K562 (cell line): Measurements from ENCODE around the gene ITK. TPM values are rescaled to one million over a fixed set of nuclear protein-coding genes. Genes with fewer than 3 reads are reported as not detected.

Experiments
- ARID4B ChIP-seq: sonication (generic); formaldehyde crosslinking; IDR thresholded peaks from 2 replicates; pipeline ENCODE4 v1.8.0; 2022; ENCODE audit warnings: mild to moderate bottlenecking, missing genetic modification reagents
- CREB1 ChIP-seq, 2 experiments: sonication (generic) in 1 of 2; formaldehyde crosslinking in 1 of 2; IDR thresholded peaks; 2 replicates each; pipeline versions ENCODE4 v1.6.1 to v1.8.0; 2012 to 2022; ENCODE audit warnings: inconsistent platforms in 1 of 2, mild to moderate bottlenecking in 1 of 2, missing genetic modification reagents in 1 of 2, moderate library complexity in 1 of 2
- E2F6 ChIP-seq, 2 experiments: IDR thresholded peaks; 2 replicates each; pipeline ENCODE4 v1.6.1; 2011; ENCODE audit warnings: borderline replicate concordance in 1 of 2, control low read depth in 1 of 2, low read depth in 1 of 2, low read length in 1 of 2, mild to moderate bottlenecking in 1 of 2, mixed read lengths in 1 of 2, moderate library complexity in 1 of 2; ENCODE audit not compliant: insufficient read depth in 1 of 2, insufficient read length in 1 of 2, poor library complexity in 1 of 2, severe bottlenecking in 1 of 2; ENCODE audit errors: extremely low read depth in 1 of 2
- ETS2 ChIP-seq: IDR thresholded peaks from 2 replicates; pipeline ENCODE4 v1.6.1; 2016; ENCODE audit warnings: borderline replicate concordance, missing genetic modification characterization, mild to moderate bottlenecking, moderate library complexity, missing compliant biosample characterization; ENCODE audit not compliant: poor library complexity, severe bottlenecking
- FOXM1 ChIP-seq, 2 experiments: fragments of 450-650 bp in 1 of 2; sonication (generic) in 1 of 2; formaldehyde crosslinking in 1 of 2; IDR thresholded peaks; 2 replicates each; pipeline versions ENCODE4 v1.6.1 to v1.9.0; 2017 to 2022; ENCODE audit warnings: low read depth in 2 of 2, mild to moderate bottlenecking in 2 of 2, missing genetic modification reagents in 1 of 2, moderate library complexity in 1 of 2
- KLF1 ChIP-seq: fragments of 450-650 bp; IDR thresholded peaks from 2 replicates; pipeline ENCODE4 v1.6.1; 2016; ENCODE audit warnings: missing genetic modification characterization, missing compliant biosample characterization
- KLF16 ChIP-seq: IDR thresholded peaks from 2 replicates; pipeline ENCODE4 v1.6.1; 2016; ENCODE audit warnings: antibody characterized with exemption
- MAZ ChIP-seq, 2 experiments: fragments of 450-650 bp in 1 of 2; sonication (generic) in 1 of 2; formaldehyde crosslinking; IDR thresholded peaks in 1 of 2; conservative IDR thresholded peaks in 1 of 2; 2 replicates each; pipeline versions ENCODE4 v1.4.0 to v1.5.0; 2020; ENCODE audit warnings: mild to moderate bottlenecking in 1 of 2, missing genetic modification reagents in 1 of 2
- NCOA4 ChIP-seq: fragments of 450-650 bp; IDR thresholded peaks from 2 replicates; pipeline ENCODE4 v1.6.1; 2018; ENCODE audit warnings: mild to moderate bottlenecking; ENCODE audit not compliant: partially characterized antibody
- POLR2H ChIP-seq: IDR thresholded peaks from 2 replicates; pipeline ENCODE4 v1.6.1; 2016; ENCODE audit warnings: missing genetic modification characterization, low read depth, mild to moderate bottlenecking, control low read depth, missing compliant biosample characterization, moderate library complexity
- SETDB1 ChIP-seq: IDR thresholded peaks from one replicate; pipeline ENCODE4 v1.6.1; 2012; ENCODE audit warnings: low read length, control low read depth, inconsistent platforms
- SREBF1 ChIP-seq: fragments of 150-350 bp; IDR thresholded peaks from 2 replicates; pipeline ENCODE4 v1.6.1; 2014; ENCODE audit warnings: antibody characterized with exemption, low read depth, low read length, borderline replicate concordance
- ZKSCAN8 ChIP-seq: fragments of 200-800 bp; sonication (Bioruptor generic); IDR thresholded peaks from 2 replicates; pipeline ENCODE4 v1.6.1; 2016; ENCODE audit warnings: missing genetic modification characterization, missing compliant biosample characterization
- ZNF384 ChIP-seq: IDR thresholded peaks from 2 replicates; pipeline ENCODE4 v1.6.1; 2012; ENCODE audit warnings: low read depth, low read length, improper control_type of control experiment
- ZNF431 ChIP-seq: sonication (generic); formaldehyde crosslinking; IDR thresholded peaks from 2 replicates; pipeline ENCODE4 v1.8.0; 2022; ENCODE audit warnings: mild to moderate bottlenecking, missing genetic modification reagents
- polyA plus RNA-seq, 8 experiments: library from polyadenylated mRNA; depleted of rRNA in 4 of 8; stranded (reverse) in 5 of 8; unstranded in 3 of 8; fragments of >200 nt; fragmentation: Nextera tagmentation in 2 of 8; fragmentation: Illumina TruSeq in 1 of 8; extraction: Ambion mirVana in 2 of 8; extraction: Trizol in 1 of 8; gene quantifications; 2 replicates each; pipeline versions ENCODE4 v1.2.1 to v1.2.3, GENCODE V29; 2011 to 2014; ENCODE audit warnings: inconsistent platforms in 1 of 8, missing spikeins in 1 of 8
- total RNA-seq, 7 experiments: library from RNA; depleted of rRNA in 6 of 7; stranded (reverse); fragments of >200 nt in 6 of 7; fragmentation: Illumina TruSeq in 2 of 7; extraction: Trizol in 2 of 7; gene quantifications; 2 replicates each; pipeline versions ENCODE4 v1.2.1 to v1.2.3, GENCODE V29; 2011 to 2021; ENCODE audit warnings: low replicate concordance in 1 of 7
- TF ChIP-seq, protein P1 (sequence below): fragments of 450-650 bp; formaldehyde crosslinking; IDR thresholded peaks from 2 replicates; pipeline ENCODE4 v1.4.0; 2020; ENCODE audit warnings: mild to moderate bottlenecking, moderate library complexity
- TF ChIP-seq, protein P2 (sequence below), 2 experiments: fragments of 450-650 bp in 1 of 2; sonication (generic) in 1 of 2; formaldehyde crosslinking; conservative IDR thresholded peaks; 2 replicates each; pipeline versions ENCODE4 v1.4.0 to v1.8.1; 2020 to 2022; ENCODE audit warnings: mild to moderate bottlenecking in 1 of 2, missing genetic modification reagents in 1 of 2

Gene ITK
- total and polyA plus RNA-seq, 9 of the 15 experiments (the other 6 are each of a cell fraction or from before 2014, with no cell fraction given), result 0.04 to 0.75 TPM; not detected in 7

GRCh38 chr5:157148734-157149615 is 31.7 kb upstream of the ITK start (continued):
- TF ChIP-seq, protein P1, sequence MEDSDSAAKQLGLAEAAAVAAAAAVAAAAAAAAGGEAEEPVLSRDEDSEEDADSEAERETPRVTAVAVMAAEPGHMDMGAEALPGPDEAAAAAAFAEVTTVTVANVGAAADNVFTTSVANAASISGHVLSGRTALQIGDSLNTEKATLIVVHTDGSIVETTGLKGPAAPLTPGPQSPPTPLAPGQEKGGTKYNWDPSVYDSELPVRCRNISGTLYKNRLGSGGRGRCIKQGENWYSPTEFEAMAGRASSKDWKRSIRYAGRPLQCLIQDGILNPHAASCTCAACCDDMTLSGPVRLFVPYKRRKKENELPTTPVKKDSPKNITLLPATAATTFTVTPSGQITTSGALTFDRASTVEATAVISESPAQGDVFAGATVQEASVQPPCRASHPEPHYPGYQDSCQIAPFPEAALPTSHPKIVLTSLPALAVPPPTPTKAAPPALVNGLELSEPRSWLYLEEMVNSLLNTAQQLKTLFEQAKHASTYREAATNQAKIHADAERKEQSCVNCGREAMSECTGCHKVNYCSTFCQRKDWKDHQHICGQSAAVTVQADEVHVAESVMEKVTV (CRISPR knock-in tag), result peak; percentile 76
- TF ChIP-seq ARID4B (CRISPR knock-in tag), result no peak
- no peak for TF ChIP-seq ZKSCAN8 (CRISPR knock-in tag)
- TF ChIP-seq NCOA4, result no peak
- TF ChIP-seq KLF1 (tag), result no peak
- TF ChIP-seq ZNF431 (CRISPR knock-in tag), result no peak
- TF ChIP-seq FOXM1 (IDR thresholded peaks at IDR 0.05; ENCODE audit: low read depth), result no peak
- no peak for TF ChIP-seq FOXM1 (CRISPR knock-in tag; IDR thresholded peaks at IDR 0.05; ENCODE audit: low read depth)
- no peak for TF ChIP-seq POLR2H (tag)
- TF ChIP-seq, protein P2, sequence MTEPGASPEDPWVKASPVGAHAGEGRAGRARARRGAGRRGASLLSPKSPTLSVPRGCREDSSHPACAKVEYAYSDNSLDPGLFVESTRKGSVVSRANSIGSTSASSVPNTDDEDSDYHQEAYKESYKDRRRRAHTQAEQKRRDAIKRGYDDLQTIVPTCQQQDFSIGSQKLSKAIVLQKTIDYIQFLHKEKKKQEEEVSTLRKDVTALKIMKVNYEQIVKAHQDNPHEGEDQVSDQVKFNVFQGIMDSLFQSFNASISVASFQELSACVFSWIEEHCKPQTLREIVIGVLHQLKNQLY (CRISPR knock-in tag; conservative IDR thresholded peaks at IDR 0.05), result no peak
- peak; percentile 65 for TF ChIP-seq KLF16
- peak; percentile 27; the same call in 1 of the 2 replicates for TF ChIP-seq CREB1 (IDR thresholded peaks at IDR 0.05)
- TF ChIP-seq CREB1 (CRISPR knock-in tag; IDR thresholded peaks at IDR 0.05), result no peak
- TF ChIP-seq ZNF384, result peak; percentile 37
- peak in 1 of 2 experiments; percentile 36; a peak in 1 of 4 replicates for TF ChIP-seq MAZ (CRISPR knock-in tag; conservative IDR thresholded peaks at IDR 0.05 in 1 of 2, IDR thresholded peaks at IDR 0.05 in 1 of 2)
- peak in 1 of 2 experiments; percentile 28 for TF ChIP-seq E2F6 (IDR thresholded peaks at IDR 0.05; ENCODE audit: borderline replicate concordance in 1 of 2, extremely low read depth in 1 of 2, insufficient read depth in 1 of 2, insufficient read length in 1 of 2, low read depth in 1 of 2, low read length in 1 of 2, poor library complexity in 1 of 2, severe bottlenecking in 1 of 2)
- TF ChIP-seq SREBF1, result no peak
- TF ChIP-seq ETS2 (tag), result no peak
- TF ChIP-seq SETDB1, result no peak
